ENCODE measurements around the gene GPD2.

GRCh38 chr2:156399224-156399949, 36.8 kb upstream of the GPD2 start:
- TF ChIP-seq CTCF (IDR thresholded peaks at IDR 0.05) (no peak), POLR2A (IDR thresholded peaks at IDR 0.05) (peak in 1 of 4 donors; percentile 22)

Data from esophagus squamous epithelium (tissue), 4 donors.